Natural killer cell (primary cell): ENCODE data around the gene HSD17B2. TPM values are rescaled to one million over a fixed set of nuclear protein-coding genes. Genes with fewer than 3 reads are reported as not detected.

ENCODE experiments used
- ATAC-seq, 3 donors: fragments of 150-1000 bp in 2 of 3; fragments of 200-7000 bp in 1 of 3; cut with Tn5 transposase; 1 replicate in 1 of 3; 2 replicates in 2 of 3; pipeline ENCODE4 v1.10.0; 2021; ENCODE audit warnings: mild to moderate bottlenecking in 2 of 3, moderate library complexity in 2 of 3
- DNase-seq, 2 donors: peaks; one replicate each; pipeline versions ENCODE4 v3.0.0 to v3.0.0-alpha.2; 2013 to 2021; ENCODE audit warnings: mixed read lengths in 1 of 2
- H3K27ac ChIP-seq: one replicate; pipeline ENCODE4 v1.5.1; 2013; ENCODE audit warnings: mild to moderate bottlenecking, low read length
- H3K27me3 ChIP-seq: one replicate; pipeline ENCODE4 v1.6.1; 2013; ENCODE audit warnings: low read length; ENCODE audit not compliant: control insufficient read depth, insufficient read depth
- H3K36me3 ChIP-seq: one replicate; pipeline ENCODE4 v1.6.1; 2013; ENCODE audit warnings: low read length; ENCODE audit not compliant: control insufficient read depth, insufficient read depth
- H3K4me1 ChIP-seq: one replicate; pipeline ENCODE4 v1.6.1; 2013; ENCODE audit warnings: low read length; ENCODE audit not compliant: control insufficient read depth, insufficient read depth
- H3K4me3 ChIP-seq: one replicate; pipeline ENCODE4 v1.5.1; 2013; ENCODE audit warnings: low read length
- H3K9me3 ChIP-seq: one replicate; pipeline ENCODE4 v1.6.1; 2013; ENCODE audit warnings: low read length; ENCODE audit not compliant: control insufficient read depth, insufficient read depth
- H3K27ac Mint-ChIP-seq, 2 donors: one replicate each; pipeline ENCODE4 v1.8.0; 2022; ENCODE audit warnings: mild to moderate bottlenecking in 2 of 2, mixed read lengths in 2 of 2, moderate library complexity in 1 of 2
- H3K27me3 Mint-ChIP-seq, 2 donors: one replicate each; pipeline ENCODE4 v1.8.0; 2022; ENCODE audit warnings: low read depth in 2 of 2, mixed read lengths in 2 of 2
- H3K36me3 Mint-ChIP-seq: one replicate; pipeline ENCODE4 v1.8.0; 2022; ENCODE audit warnings: mixed read lengths
- H3K4me1 Mint-ChIP-seq, 2 donors: one replicate each; pipeline ENCODE4 v1.8.0; 2022; ENCODE audit warnings: mixed read lengths in 2 of 2
- H3K4me3 Mint-ChIP-seq: one replicate; pipeline ENCODE4 v1.8.0; 2022; ENCODE audit warnings: mild to moderate bottlenecking, moderate library complexity, mixed read lengths
- H3K9me3 Mint-ChIP-seq, 2 donors: one replicate each; pipeline ENCODE4 v1.8.0; 2022; ENCODE audit warnings: mixed read lengths in 2 of 2
- CTCF ChIP-seq: fragments of 200-600 bp; IDR thresholded peaks from one replicate; pipeline ENCODE4 v1.8.0; 2022; ENCODE audit warnings: antibody characterized with exemption
- WGBS: methylation state at CpG from one replicate; pipeline ENCODE4 v1.1.7; 2013; ENCODE audit warnings: missing lambda C conversion rate; ENCODE audit not compliant: insufficient coverage; 5-methylcytosine and 5-hydroxymethylcytosine counted together
- intact Hi-C: fragments of 100-400 bp; cut with micrococcal nuclease; formaldehyde crosslinking; loops from one replicate; pipeline ENCODE4 v1.14.2; 2022
- total RNA-seq, 4 donors: library from RNA; stranded (reverse); fragments of 120-200 nt in 1 of 4; gene quantifications; one replicate each; pipeline versions ENCODE4 v1.2.3 to v1.2.4, GENCODE V29; 2013 to 2022

HSD17B2 gene
- total RNA-seq, 3 donors from 2014 or later (not counting 1 experiment from before 2014, with no cell fraction given): not detected

- H3K27ac ChIP-seq: no peak overlapping the region
- intact Hi-C loops: no loop called here
- TF ChIP-seq CTCF: no peak
- DNase-seq (no peak), ATAC-seq (no peak)
- no peaks in the 10 kb centered on the region for H3K9me3 ChIP-seq
- no peaks in the 10 kb centered on the region for H3K27me3 ChIP-seq
- H3K27ac Mint-ChIP-seq: no peak overlapping the region
- H3K4me3 ChIP-seq: no peak overlapping the region
- no peaks in the 10 kb centered on the region for H3K36me3 Mint-ChIP-seq
- H3K36me3 ChIP-seq: no peaks in the 10 kb centered on the region
- WGBS: 42% methylated on average over 2 of the region's 3 CpGs
- peaks cover 17 to 28% of the 10 kb centered on the region in 2 donors for H3K27me3 Mint-ChIP-seq
- H3K4me1 ChIP-seq: no peaks in the 10 kb centered on the region
- H3K4me3 Mint-ChIP-seq: no peak overlapping the region
- peaks cover 0 to 2% of the 10 kb centered on the region in 2 donors for H3K9me3 Mint-ChIP-seq
- H3K4me1 Mint-ChIP-seq: no peaks in the 10 kb centered on the region
These were observed 46.2 kb downstream of the HSD17B2 start for GRCh38 chr16:82081264-82081663.

DNA sequence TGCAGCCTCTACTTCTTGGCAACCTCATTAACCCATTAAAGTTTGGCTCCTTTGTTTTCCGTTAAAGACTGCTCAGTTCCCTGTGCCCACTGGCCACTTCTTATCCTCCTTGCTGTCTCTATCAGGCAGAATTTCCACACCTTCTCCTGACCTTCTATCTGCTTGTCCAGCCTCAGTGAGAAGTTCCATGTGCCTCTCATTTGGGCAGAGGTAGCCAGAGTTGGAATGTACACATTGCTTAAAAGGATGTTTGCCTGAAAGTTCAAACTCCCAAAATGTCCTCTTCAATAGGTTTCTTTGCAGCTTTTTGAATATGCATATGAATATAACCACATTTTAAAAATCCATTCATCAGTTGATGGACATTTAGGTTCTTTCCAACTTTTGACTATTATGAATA lies 47.0 kb downstream of the HSD17B2 start:
- no peak for ATAC-seq
- DNase-seq: no peak
- TF ChIP-seq CTCF: no peak
- Histone ChIP-seq H3K36me3 (no peaks in the 10 kb centered on the region), H3K27ac (no peak overlapping the region), H3K4me1 (no peaks in the 10 kb centered on the region), H3K4me3 (no peak overlapping the region), H3K27me3 (no peaks in the 10 kb centered on the region), H3K9me3 (no peaks in the 10 kb centered on the region)
- intact Hi-C loops: no loop called here
- Mint-ChIP-seq H3K4me1 (no peaks in the 10 kb centered on the region), H3K9me3 (peaks cover 0 to under 1% of the 10 kb centered on the region in 2 donors), H3K4me3 (no peak overlapping the region), H3K36me3 (no peaks in the 10 kb centered on the region), H3K27ac (no peak overlapping the region), H3K27me3 (peaks cover 15 to 26% of the 10 kb centered on the region in 2 donors)
- WGBS: 95% methylated on average over 1 of the region's 1 CpG

GRCh38 chr16:82082543-82083244 lies 47.6 kb downstream of the HSD17B2 start:
- 100% methylated on average over 1 of the region's 2 CpGs for WGBS
- H3K4me1 ChIP-seq: no peaks in the 10 kb centered on the region
- Mint-ChIP-seq H3K4me1 (no peaks in the 10 kb centered on the region), H3K36me3 (no peaks in the 10 kb centered on the region), H3K4me3 (no peak overlapping the region), H3K27me3 (peaks cover 12 to 25% of the 10 kb centered on the region in 2 donors), H3K9me3 (no peaks in the 10 kb centered on the region), H3K27ac (no peak overlapping the region)
- DNase-seq (no peak), ATAC-seq (no peak)
- intact Hi-C loops: no loop called here
- H3K36me3 ChIP-seq: no peaks in the 10 kb centered on the region
- H3K9me3 ChIP-seq: no peaks in the 10 kb centered on the region
- no peaks in the 10 kb centered on the region for H3K27me3 ChIP-seq
- TF ChIP-seq CTCF: no peak
- H3K27ac ChIP-seq: no peak overlapping the region
- no peak overlapping the region for H3K4me3 ChIP-seq
